H1 (cell line): Measurements from ENCODE around the gene ANK3. TPM values are rescaled to one million over a fixed set of nuclear protein-coding genes. Genes with fewer than 3 reads are reported as not detected.

Experiments
- CTCF ChIA-PET: fragments of 300-600 bp; sonication (Branson Sonifier 250); formaldehyde crosslinking; loops from one replicate; lab custom pipeline; 2021; ENCODE audit not compliant: partially characterized antibody; lab: Charles Lee
- POLR2A ChIA-PET: fragments of 300-600 bp; sonication (Branson Sonifier 250); formaldehyde crosslinking; loops from one replicate; lab custom pipeline; 2021; ENCODE audit warnings: inconsistent platforms; ENCODE audit not compliant: partially characterized antibody; lab: Charles Lee
- DNase-seq, 2 experiments: peaks; one replicate each; pipeline versions ENCODE4 v3.0.0 to v3.0.0-alpha.2; 2010 to 2022; ENCODE audit warnings: low spot score in 2 of 2, low read depth in 1 of 2, mixed read lengths in 1 of 2
- FAIRE-seq: peaks from 2 replicates; lab custom pipeline; 2011; peaks lifted over from hg19 to GRCh38; lab: Jason Lieb, UNC
- H2AFZ ChIP-seq: 2 replicates; pipeline ENCODE4 v1.8.1; 2012; ENCODE audit warnings: low read length, inconsistent platforms
- H2AK5ac ChIP-seq: 2 replicates; pipeline ENCODE4 v1.6.1; 2013; ENCODE audit warnings: low read depth, low read length
- H2BK120ac ChIP-seq: replicated peaks from 2 replicates; pipeline ENCODE3; 2013; ENCODE audit warnings: low read depth, low read length, inconsistent platforms
- H2BK12ac ChIP-seq: 2 replicates; pipeline ENCODE4 v1.6.1; 2013; ENCODE audit warnings: low read depth, low read length
- H2BK15ac ChIP-seq: 2 replicates; pipeline ENCODE4 v1.6.1; 2013; ENCODE audit warnings: low read length
- H2BK20ac ChIP-seq: 2 replicates; pipeline ENCODE4 v1.6.1; 2013; ENCODE audit warnings: low read length
- H2BK5ac ChIP-seq: 2 replicates; pipeline ENCODE4 v1.6.1; 2013; ENCODE audit warnings: low read depth, low read length
- H3K14ac ChIP-seq: 2 replicates; pipeline ENCODE4 v1.6.1; 2013; ENCODE audit warnings: inconsistent platforms; ENCODE audit not compliant: insufficient read length
- H3K18ac ChIP-seq: 2 replicates; pipeline ENCODE4 v1.6.1; 2013; ENCODE audit warnings: low read length; ENCODE audit errors: extremely low read depth
- H3K23ac ChIP-seq: 2 replicates; pipeline ENCODE4 v1.6.1; 2013; ENCODE audit warnings: inconsistent platforms; ENCODE audit not compliant: insufficient read length
- H3K23me2 ChIP-seq: 2 replicates; pipeline ENCODE4 v1.6.1; 2013; ENCODE audit warnings: low read depth, low read length
- H3K27ac ChIP-seq: 2 replicates; pipeline ENCODE4 v1.6.1; 2011; ENCODE audit warnings: low read depth, low read length, inconsistent platforms
- H3K27me3 ChIP-seq, 4 experiments: replicated peaks in 1 of 4; 1 replicate in 1 of 4; 2 replicates in 3 of 4; pipeline versions ENCODE4 v1.6.1 to v1.8.1; 2011 to 2013; ENCODE audit warnings: low read length in 3 of 4, mild to moderate bottlenecking in 3 of 4, inconsistent platforms in 2 of 4, mixed read lengths in 2 of 4, moderate library complexity in 1 of 4; ENCODE audit not compliant: control insufficient read depth in 3 of 4, insufficient read depth in 3 of 4; ENCODE audit errors: extremely low read depth in 1 of 4
- H3K36me3 ChIP-seq, 4 experiments: 2 replicates each; pipeline versions ENCODE4 v1.6.1 to v1.8.1; 2011 to 2013; ENCODE audit warnings: mild to moderate bottlenecking in 4 of 4, low read length in 3 of 4, moderate library complexity in 2 of 4, control low read depth in 1 of 4, inconsistent platforms in 1 of 4; ENCODE audit not compliant: insufficient read depth in 4 of 4, control insufficient read depth in 2 of 4
- H3K4ac ChIP-seq: replicated peaks from 2 replicates; pipeline ENCODE3; 2013; ENCODE audit warnings: low read length, low read depth, mixed read lengths, inconsistent platforms; ENCODE audit not compliant: insufficient read length
- H3K4me1 ChIP-seq, 4 experiments: replicated peaks in 1 of 4; 1 replicate in 1 of 4; 2 replicates in 3 of 4; pipeline versions ENCODE4 v1.6.1 to v1.8.1; 2011 to 2013; ENCODE audit warnings: low read length in 3 of 4, inconsistent platforms in 2 of 4, mixed read lengths in 1 of 4; ENCODE audit not compliant: insufficient read depth in 4 of 4, control insufficient read depth in 3 of 4
- H3K4me2 ChIP-seq, 2 experiments: 2 replicates each; pipeline versions ENCODE4 v1.6.1 to v1.8.1; 2011 to 2013; ENCODE audit warnings: low read depth in 2 of 2, low read length in 2 of 2, control low read depth in 1 of 2, inconsistent platforms in 1 of 2, mild to moderate bottlenecking in 1 of 2; ENCODE audit not compliant: insufficient read depth in 1 of 2
- H3K4me3 ChIP-seq, 4 experiments: fragments of 200-600, 300-600 bp in 1 of 4; sonication (generic), shearing (Covaris generic), sonication (Bioruptor Twin) in 1 of 4; 2 replicates each; pipeline versions ENCODE4 v1.5.1 to v1.8.1; 2011 to 2016; ENCODE audit warnings: low read length in 4 of 4, low read depth in 3 of 4, control low read depth in 2 of 4, inconsistent platforms in 2 of 4, mild to moderate bottlenecking in 2 of 4, mixed read lengths in 1 of 4, moderate library complexity in 1 of 4; ENCODE audit not compliant: insufficient read depth in 2 of 4; ENCODE audit errors: extremely low read depth in 1 of 4
- H3K56ac ChIP-seq: replicated peaks from 2 replicates; pipeline ENCODE3; 2013; ENCODE audit warnings: low read depth, mild to moderate bottlenecking, mixed read lengths, low read length, inconsistent platforms; ENCODE audit not compliant: insufficient read length
- H3K79me1 ChIP-seq: 2 replicates; pipeline ENCODE4 v1.6.1; 2013; ENCODE audit warnings: low read depth, low read length, control low read depth
- H3K79me2 ChIP-seq, 2 experiments: 2 replicates each; pipeline versions ENCODE4 v1.6.1 to v1.8.1; 2012 to 2013; ENCODE audit warnings: low read length in 2 of 2, mild to moderate bottlenecking in 2 of 2, inconsistent platforms in 1 of 2; ENCODE audit not compliant: insufficient read depth in 2 of 2, control insufficient read depth in 1 of 2
- H3K9ac ChIP-seq, 4 experiments: replicated peaks in 1 of 4; 1 replicate in 1 of 4; 2 replicates in 3 of 4; pipeline versions ENCODE4 v1.6.1 to v1.8.1; 2011 to 2013; ENCODE audit warnings: low read depth in 3 of 4, low read length in 3 of 4, control low read depth in 2 of 4, mild to moderate bottlenecking in 2 of 4, moderate library complexity in 2 of 4, inconsistent platforms in 1 of 4; ENCODE audit errors: extremely low read depth in 1 of 4
- H3K9me3 ChIP-seq, 2 experiments: 2 replicates each; pipeline versions ENCODE4 v1.6.1 to v1.8.1; 2012 to 2013; ENCODE audit warnings: mild to moderate bottlenecking in 2 of 2, moderate library complexity in 2 of 2, control low read depth in 1 of 2, inconsistent platforms in 1 of 2, low read depth in 1 of 2, low read length in 1 of 2, mixed read lengths in 1 of 2; ENCODE audit not compliant: insufficient read depth in 2 of 2
- H4K20me1 ChIP-seq, 2 experiments: replicated peaks in 1 of 2; 2 replicates each; pipeline versions ENCODE3 to v1.8.1; 2011 to 2013; ENCODE audit warnings: inconsistent platforms in 2 of 2, low read length in 2 of 2, mild to moderate bottlenecking in 1 of 2; ENCODE audit not compliant: insufficient read depth in 2 of 2, control insufficient read depth in 1 of 2
- H4K5ac ChIP-seq: 2 replicates; pipeline ENCODE4 v1.6.1; 2013; ENCODE audit warnings: low read length, low read depth, mixed read lengths, inconsistent platforms; ENCODE audit not compliant: insufficient read length
- H4K8ac ChIP-seq: 2 replicates; pipeline ENCODE4 v1.8.0; 2013; ENCODE audit warnings: mild to moderate bottlenecking, moderate library complexity, low read length, inconsistent platforms; ENCODE audit not compliant: insufficient read depth; ENCODE audit errors: extremely low read depth
- H4K91ac ChIP-seq: replicated peaks from 2 replicates; pipeline ENCODE3; 2013; ENCODE audit warnings: low read length, mixed read lengths, inconsistent platforms; ENCODE audit not compliant: insufficient read length
- ASH2L ChIP-seq: fragments of 200-600, 300-600 bp; sonication (generic); IDR thresholded peaks from one replicate; pipeline ENCODE4 v1.7.1; 2017; ENCODE audit warnings: low read length
- BACH1 ChIP-seq: IDR thresholded peaks from 2 replicates; pipeline ENCODE4 v1.6.1; 2012; ENCODE audit warnings: low read length, improper control_type of control experiment
- CHD2 ChIP-seq: IDR thresholded peaks from 2 replicates; pipeline ENCODE4 v1.6.1; 2012; ENCODE audit warnings: low read length, improper control_type of control experiment
- NANOG ChIP-seq: IDR thresholded peaks from 2 replicates; pipeline ENCODE4 v1.6.1; 2011; ENCODE audit warnings: low read length, low read depth, mild to moderate bottlenecking, inconsistent platforms; ENCODE audit not compliant: insufficient read depth, poor library complexity, severe bottlenecking
- RNF2 ChIP-seq: fragments of 200-900, 300-1000 bp; sonication (generic); IDR thresholded peaks from 2 replicates; pipeline ENCODE4 v1.7.1; 2016; ENCODE audit warnings: borderline replicate concordance, low read depth, mild to moderate bottlenecking, antibody characterized with exemption, low read length; ENCODE audit not compliant: poor library complexity, severe bottlenecking; ENCODE audit errors: missing control alignments
- RXRA ChIP-seq: IDR thresholded peaks from 2 replicates; pipeline ENCODE4 v1.6.1; 2011; ENCODE audit warnings: low read depth, mild to moderate bottlenecking, low read length, moderate library complexity; ENCODE audit not compliant: insufficient read depth
- TBP ChIP-seq: IDR thresholded peaks from 2 replicates; pipeline ENCODE4 v1.6.1; 2011; ENCODE audit warnings: low read depth, low read length, improper control_type of control experiment
- ZNF274 ChIP-seq: IDR thresholded peaks from 2 replicates; pipeline ENCODE4 v1.7.0; 2012; ENCODE audit warnings: low read length, borderline replicate concordance; ENCODE audit errors: extremely low read depth
- WGBS, 2 experiments: shearing (Covaris generic) in 1 of 2; methylation state at CpG; one replicate each; pipeline versions ENCODE4 v1.1.6 to v1.1.7; 2013 to 2015; ENCODE audit warnings: low lambda C conversion rate in 2 of 2, mixed read lengths in 2 of 2, inconsistent platforms in 1 of 2, low coverage in 1 of 2, missing lambda C conversion rate in 1 of 2; ENCODE audit not compliant: insufficient replicate concordance in 2 of 2, insufficient coverage in 1 of 2, insufficient read length in 1 of 2; ENCODE audit errors: extremely low coverage in 1 of 2, missing lambda C conversion rate in 1 of 2; 5-methylcytosine and 5-hydroxymethylcytosine counted together
- polyA plus RNA-seq, 7 experiments: library from polyadenylated mRNA; depleted of rRNA in 3 of 7; stranded (reverse) in 5 of 7; unstranded in 2 of 7; fragments of >200 nt in 5 of 7; fragments of 200-250 nt in 2 of 7; gene quantifications; 1 replicate in 5 of 7; 2 replicates in 1 of 7; 4 replicates in 1 of 7; pipeline versions ENCODE4 v1.2.1 to v1.2.3, GENCODE V29; 2011 to 2013; ENCODE audit warnings: missing spikeins in 2 of 7, mixed read lengths in 2 of 7
- total RNA-seq: library from RNA; stranded (reverse); fragmentation: NEBNext Ultra II Directional; extraction: Animal tissue kit (Norgen Biotek cat#: 25700); gene quantifications from 2 replicates; pipeline ENCODE4 v1.2.1, GENCODE V29; 2021
- TF ChIP-seq, protein P1 (sequence below): IDR thresholded peaks from 2 replicates; pipeline ENCODE4 v1.6.1; 2011; ENCODE audit warnings: low read depth, mild to moderate bottlenecking, low read length; ENCODE audit not compliant: insufficient read depth

The ANK3 gene
- total and polyA plus RNA-seq, 2 of the 8 experiments (the other 6 are each of a cell fraction or from before 2014, with no cell fraction given), result 18.1 to 67.9 TPM

DNA sequence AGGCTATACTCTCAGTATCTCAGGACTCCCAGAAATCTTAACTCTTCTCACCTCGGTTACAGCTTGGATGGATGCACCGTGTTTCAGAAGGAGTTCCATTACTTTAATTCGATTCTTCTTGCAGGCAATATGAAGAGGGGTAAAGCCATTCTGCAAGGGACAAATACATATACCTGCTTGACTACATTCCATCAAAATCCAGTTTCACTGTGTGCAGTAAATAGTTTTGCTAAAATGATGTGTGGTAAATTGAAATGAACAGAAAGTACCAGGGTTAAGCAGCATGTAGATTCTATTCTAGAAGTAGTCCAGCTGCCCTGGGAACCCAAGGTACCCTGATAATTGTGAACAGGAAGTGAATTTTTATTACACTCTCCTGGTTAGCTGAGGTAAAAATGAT lies 183.9 kb downstream of the ANK3 start:
- no peak overlapping the region for H3K4ac ChIP-seq
- H2BK15ac ChIP-seq, result no peak overlapping the region
- H3K27ac ChIP-seq, result no peak overlapping the region
- no peak overlapping the region for H2BK5ac ChIP-seq
- H2BK120ac ChIP-seq, result no peak overlapping the region
- no peak overlapping the region for H2BK20ac ChIP-seq
- no peaks in the 10 kb centered on the region for H3K36me3 ChIP-seq
- no peak overlapping the region for H3K4me2 ChIP-seq
- ChIA-PET CTCF (interaction anchor here (0.6 to 11.2 kb wide), 12 partner anchors 8 to 441 kb away, joined by 3 to 151 read pairs (median 6); no protein-coding TSS in a partner anchor), POLR2A (no interaction called here)
- no peak overlapping the region for H2AFZ ChIP-seq
- no peak overlapping the region for H3K9ac ChIP-seq
- H2AK5ac ChIP-seq, result no peak overlapping the region
- 75% methylated on average over 3 of the region's 3 CpGs; no CpG with 5 or more reads in 1 of the 2 experiments for WGBS, 2 experiments
- no peak for FAIRE-seq
- H4K5ac ChIP-seq, result no peak overlapping the region
- DNase-seq, result no peak
- no peak overlapping the region for H3K23ac ChIP-seq
- H3K56ac ChIP-seq, result no peak overlapping the region
- H3K79me1 ChIP-seq, result no peaks in the 10 kb centered on the region
- H3K23me2 ChIP-seq, result no peaks in the 10 kb centered on the region
- no peak overlapping the region for H4K91ac ChIP-seq
- no peaks in the 10 kb centered on the region for H3K9me3 ChIP-seq
- TF ChIP-seq ASH2L, result no peak
- no peak for TF ChIP-seq RXRA
- TF ChIP-seq, protein P1, sequence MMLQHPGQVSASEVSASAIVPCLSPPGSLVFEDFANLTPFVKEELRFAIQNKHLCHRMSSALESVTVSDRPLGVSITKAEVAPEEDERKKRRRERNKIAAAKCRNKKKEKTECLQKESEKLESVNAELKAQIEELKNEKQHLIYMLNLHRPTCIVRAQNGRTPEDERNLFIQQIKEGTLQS, result no peak
- TF ChIP-seq CHD2, result no peak
- TF ChIP-seq TBP, result no peak
- TF ChIP-seq ZNF274, result no peak
- no peak for TF ChIP-seq BACH1
- TF ChIP-seq NANOG, result no peak
- TF ChIP-seq RNF2, result no peak
- no peaks in the 10 kb centered on the region for H3K27me3 ChIP-seq
- H4K20me1 ChIP-seq, result no peaks in the 10 kb centered on the region
- H3K4me3 ChIP-seq, result no peak overlapping the region
- H4K8ac ChIP-seq, result no peak overlapping the region
- H3K79me2 ChIP-seq, result no peaks in the 10 kb centered on the region
- no peak overlapping the region for H3K18ac ChIP-seq
- H3K4me1 ChIP-seq, result peaks cover 0 to 4% (median 2%) of the 10 kb centered on the region in 4 experiments; a peak in 2 of 7 replicates
- H3K14ac ChIP-seq, result no peak overlapping the region
- no peak overlapping the region for H2BK12ac ChIP-seq
